GM23248 (cell line): ENCODE measurements around the gene ATXN3. TPM values are rescaled to one million over a fixed set of nuclear protein-coding genes. Genes with fewer than 3 reads are reported as not detected.

Source experiments
- DNase-seq: peaks from one replicate; pipeline ENCODE4 v3.0.0-alpha.2; 2015
- H2AFZ ChIP-seq: fragments of 200-600 bp; sonication (generic); 2 replicates; pipeline ENCODE4 v1.6.1; 2016; ENCODE audit warnings: antibody characterized with exemption
- H3F3A ChIP-seq: fragments of 200-600 bp; sonication (generic); 2 replicates; pipeline ENCODE4 v1.6.1; 2016; ENCODE audit warnings: mild to moderate bottlenecking, antibody characterized with exemption, mixed run types; ENCODE audit not compliant: insufficient read depth
- H3K27ac ChIP-seq: fragments of 200-600 bp; sonication (generic); 2 replicates; pipeline ENCODE4 v1.5.1; 2016; ENCODE audit warnings: mild to moderate bottlenecking
- H3K27me3 ChIP-seq: fragments of 200-600 bp; sonication (generic); replicated peaks from 2 replicates; pipeline ENCODE4 v1.6.1; 2016; ENCODE audit warnings: mild to moderate bottlenecking; ENCODE audit not compliant: insufficient read depth
- H3K36me3 ChIP-seq: fragments of 200-600 bp; sonication (generic); 2 replicates; pipeline ENCODE4 v1.6.1; 2016; ENCODE audit warnings: low read depth, mild to moderate bottlenecking
- H3K4me1 ChIP-seq: fragments of 200-600 bp; sonication (generic); 2 replicates; pipeline ENCODE4 v1.6.1; 2016; ENCODE audit warnings: mild to moderate bottlenecking; ENCODE audit not compliant: insufficient read depth
- H3K4me2 ChIP-seq: fragments of 200-600 bp; sonication (generic); one replicate; pipeline ENCODE4 v1.6.1; 2016; ENCODE audit warnings: mild to moderate bottlenecking; ENCODE audit not compliant: unreplicated experiment
- H3K4me3 ChIP-seq: fragments of 200-600 bp; sonication (generic); 2 replicates; pipeline ENCODE4 v1.5.1; 2016; ENCODE audit warnings: mild to moderate bottlenecking
- H3K79me2 ChIP-seq: fragments of 200-600 bp; sonication (generic); 2 replicates; pipeline ENCODE4 v1.6.1; 2016; ENCODE audit warnings: mild to moderate bottlenecking; ENCODE audit not compliant: insufficient read depth
- H3K9ac ChIP-seq: fragments of 200-600 bp; sonication (generic); 2 replicates; pipeline ENCODE4 v1.6.1; 2016; ENCODE audit warnings: mild to moderate bottlenecking
- H3K9me2 ChIP-seq: fragments of 200-600 bp; sonication (generic); 2 replicates; pipeline ENCODE4 v1.6.1; 2016; ENCODE audit warnings: mixed run types, mild to moderate bottlenecking, moderate library complexity; ENCODE audit not compliant: insufficient read depth
- H3K9me3 ChIP-seq: fragments of 200-600 bp; sonication (generic); one replicate; pipeline ENCODE4 v1.6.1; 2017; ENCODE audit warnings: low read depth
- H4K20me1 ChIP-seq: fragments of 200-600 bp; sonication (generic); 2 replicates; pipeline ENCODE4 v1.6.0; 2016; ENCODE audit not compliant: insufficient read depth
- EZH2 ChIP-seq: fragments of 200-600 bp; sonication (generic); IDR thresholded peaks from 2 replicates; pipeline ENCODE4 v1.6.1; 2018; ENCODE audit warnings: antibody characterized with exemption, mild to moderate bottlenecking; ENCODE audit not compliant: insufficient read depth, poor library complexity, severe bottlenecking
- EZH2phosphoT487 ChIP-seq: fragments of 200-600 bp; sonication (generic); IDR thresholded peaks from 2 replicates; pipeline ENCODE4 v1.6.1; 2018; ENCODE audit warnings: antibody characterized with exemption, moderate library complexity, mild to moderate bottlenecking, low read depth; ENCODE audit not compliant: insufficient read depth
- WGBS, 2 experiments: methylation state at CpG; one replicate each; pipeline ENCODE4 v1.1.6; 2015 to 2017; ENCODE audit warnings: low lambda C conversion rate in 2 of 2, low coverage in 1 of 2; ENCODE audit errors: missing lambda C conversion rate in 2 of 2; 5-methylcytosine and 5-hydroxymethylcytosine counted together
- in situ Hi-C: fragments of 300-500 bp; cut with MboI; formaldehyde crosslinking; loops from 2 replicates; pipeline ENCODE4 v1.15.0; 2020
- polyA plus RNA-seq: library from polyadenylated mRNA; unstranded; fragments of >200 nt; fragmentation: Nextera tagmentation; extraction: Ambion mirVana; gene quantifications from 2 replicates; pipeline ENCODE4 v1.2.1, GENCODE V29; 2016
- total RNA-seq: library from RNA; depleted of rRNA; stranded (reverse); fragments of >200 nt; shearing (Covaris generic); gene quantifications from 2 replicates; pipeline ENCODE4 v1.2.3, GENCODE V29; 2014

Gene ATXN3
- total and polyA plus RNA-seq, 2 experiments from 2014 or later: 25.9 to 35.7 TPM

GRCh38 chr14:92143962-92144361 lies 37.6 kb upstream of the ATXN3 start:
- Histone ChIP-seq H3K9me3 (no peaks in the 10 kb centered on the region), H3K4me2 (no peak overlapping the region), H2AFZ (no peak overlapping the region), H3K4me1 (no peaks in the 10 kb centered on the region), H3K4me3 (no peak overlapping the region), H4K20me1 (no peaks in the 10 kb centered on the region), H3K79me2 (0 out of 2 replicates have a peak, but pooled peaks cover 15% of the 10 kb centered on the region), H3K9ac (no peak overlapping the region), H3F3A (no peaks in the 10 kb centered on the region), H3K27me3 (no peaks in the 10 kb centered on the region), H3K9me2 (no peaks in the 10 kb centered on the region), H3K36me3 (peaks cover 52% of the 10 kb centered on the region), H3K27ac (no peak overlapping the region)
- WGBS, 2 experiments: 81 to 86% methylated on average over 3 of the region's 3 CpGs
- DNase-seq: no peak
- no peak for TF ChIP-seq EZH2phosphoT487
- TF ChIP-seq EZH2: no peak
- in situ Hi-C loops: loop anchor here (5.0 to 25.0 kb wide), 2 partner anchors 318 to 643 kb away; partner anchors contain the start of gene GOLGA5

GRCh38 chr14:92143309-92143708 lies 36.9 kb upstream of the ATXN3 start:
- H3K4me1 ChIP-seq: no peaks in the 10 kb centered on the region
- H2AFZ ChIP-seq: no peak overlapping the region
- H4K20me1 ChIP-seq: no peaks in the 10 kb centered on the region
- H3K36me3 ChIP-seq: peaks cover 57% of the 10 kb centered on the region
- no peaks in the 10 kb centered on the region for H3K27me3 ChIP-seq
- no peaks in the 10 kb centered on the region for H3F3A ChIP-seq
- no peak overlapping the region for H3K4me3 ChIP-seq
- H3K9me2 ChIP-seq: no peaks in the 10 kb centered on the region
- no peaks in the 10 kb centered on the region for H3K9me3 ChIP-seq
- no peak overlapping the region for H3K9ac ChIP-seq
- no peak overlapping the region for H3K27ac ChIP-seq
- no peak for DNase-seq
- no peak overlapping the region for H3K4me2 ChIP-seq
- in situ Hi-C loops: loop anchor here (5.0 to 25.0 kb wide), 2 partner anchors 319 to 644 kb away; partner anchors contain the start of gene GOLGA5
- TF ChIP-seq EZH2phosphoT487 (no peak), EZH2 (no peak)
- 0 out of 2 replicates have a peak, but pooled peaks cover 15% of the 10 kb centered on the region for H3K79me2 ChIP-seq
- WGBS, 2 experiments: 80 to 82% methylated on average over 4 of the region's 4 CpGs

DNA sequence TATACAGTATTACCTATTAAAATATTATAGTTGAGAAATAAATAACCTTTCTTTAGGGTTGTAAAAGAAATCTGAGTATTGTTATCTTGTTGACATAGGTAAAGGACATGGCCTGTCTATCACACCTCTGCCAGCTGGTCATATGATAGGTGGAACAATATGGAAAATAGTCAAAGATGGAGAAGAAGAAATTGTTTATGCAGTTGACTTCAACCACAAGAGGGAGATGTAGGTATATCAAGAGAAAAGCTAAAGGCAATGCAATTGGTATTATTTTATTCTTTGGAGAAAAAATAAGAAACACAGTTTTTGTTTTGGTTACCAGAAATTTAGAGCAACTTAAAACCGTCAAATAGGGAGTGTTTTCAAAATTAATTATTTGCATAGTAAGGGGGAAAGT lies 28.9 kb upstream of the ATXN3 start:
- DNase-seq: peak; percentile 70
- in situ Hi-C loops: loop anchor here (25.0 kb wide), 1 partner anchor 652 kb away; the partner anchor contains the start of gene GOLGA5
- H3K36me3 ChIP-seq: peaks cover 47% of the 10 kb centered on the region

DNA sequence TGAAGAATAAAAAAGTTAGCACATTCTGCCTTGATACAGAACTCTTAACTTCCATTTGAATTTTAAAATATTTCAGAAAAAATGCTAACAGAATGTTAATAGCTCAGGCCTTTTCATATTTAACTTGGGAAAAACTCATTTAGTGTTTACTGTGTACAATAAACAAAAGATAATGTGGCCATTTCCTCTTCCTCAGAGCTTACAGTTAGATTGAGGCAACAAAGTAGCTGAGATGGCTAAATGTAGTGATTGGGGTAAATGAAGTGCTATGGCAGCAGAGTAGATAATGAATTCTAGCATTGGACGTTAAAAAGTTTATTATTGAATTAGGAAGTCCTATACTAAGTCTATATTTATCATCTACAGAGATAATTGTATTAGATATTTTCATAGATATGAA lies 28.1 kb upstream of the ATXN3 start:
- in situ Hi-C loops: loop anchor here (25.0 kb wide), 1 partner anchor 653 kb away; the partner anchor contains the start of gene GOLGA5
- Histone ChIP-seq H3K27ac (no peak overlapping the region), H2AFZ (no peak overlapping the region), H3F3A (peaks cover 5% of the 10 kb centered on the region; the same call in 1 of the 2 replicates), H3K79me2 (no peaks in the 10 kb centered on the region), H3K4me3 (no peak overlapping the region), H3K36me3 (peaks cover 51% of the 10 kb centered on the region), H3K9me3 (no peaks in the 10 kb centered on the region), H3K9me2 (no peaks in the 10 kb centered on the region), H3K9ac (no peak overlapping the region), H4K20me1 (no peaks in the 10 kb centered on the region), H3K4me1 (no peaks in the 10 kb centered on the region), H3K4me2 (no peak overlapping the region), H3K27me3 (no peaks in the 10 kb centered on the region)
- 89 to 96% methylated on average over 1 of the region's 1 CpG for WGBS, 2 experiments
- no peak for DNase-seq
- TF ChIP-seq EZH2phosphoT487 (no peak), EZH2 (no peak)

More for the DNA sequence above, 28.9 kb upstream of the ATXN3 start:
- no peak for TF ChIP-seq EZH2phosphoT487
- no peak for TF ChIP-seq EZH2
- no peak overlapping the region for H3K4me2 ChIP-seq
- H3K9me3 ChIP-seq: no peaks in the 10 kb centered on the region
- 39 to 43% methylated on average over 1 of the region's 1 CpG for WGBS, 2 experiments
- H3K27ac ChIP-seq: no peak overlapping the region
- peaks cover 5% of the 10 kb centered on the region; the same call in 1 of the 2 replicates for H3F3A ChIP-seq
- H3K27me3 ChIP-seq: no peaks in the 10 kb centered on the region
- H3K9me2 ChIP-seq: no peaks in the 10 kb centered on the region
- no peaks in the 10 kb centered on the region for H3K79me2 ChIP-seq
- H4K20me1 ChIP-seq: no peaks in the 10 kb centered on the region
- no peak overlapping the region for H2AFZ ChIP-seq
- no peak overlapping the region for H3K9ac ChIP-seq
- H3K4me3 ChIP-seq: no peak overlapping the region
- H3K4me1 ChIP-seq: no peaks in the 10 kb centered on the region
